K562 (cell line): ENCODE data around the gene ATRAID. TPM values are rescaled to one million over a fixed set of nuclear protein-coding genes. Genes with fewer than 3 reads are reported as not detected.

ENCODE experiments used
- ATAC-seq: fragments of 200-7000 bp; cut with Tn5 transposase; 3 replicates; pipeline ENCODE4 v1.9.1; 2020; ENCODE audit warnings: moderate library complexity
- BruUV-seq: library from RNA; stranded (reverse); fragments of 400-500 nt; replicated peaks from 2 replicates; lab custom pipeline; 2021; lab: Mats Ljungman, UMichigan
- CTCF ChIA-PET: fragments of 300-600 bp; formaldehyde crosslinking; extraction: SDS; loops from one replicate; lab custom pipeline; 2021; ENCODE audit warnings: low intra/inter-chr PET ratio; lab: Yijun Ruan, JAX
- POLR2A ChIA-PET: fragments of 300-600, 350-650 bp; sonication (Branson Sonifier 250); formaldehyde crosslinking; extraction: SDS; loops from one replicate; lab custom pipeline; 2021; ENCODE audit warnings: antibody characterized with exemption, inconsistent platforms; lab: Yijun Ruan, JAX
- DNase-seq, 4 experiments: peaks; one replicate each; pipeline versions ENCODE4 v3.0.0 to v3.0.0-alpha.2; 2011 to 2018; ENCODE audit warnings: low spot score in 3 of 4, mixed read lengths in 3 of 4; ENCODE audit errors: extremely low read depth in 1 of 4
- FAIRE-seq: peaks from 2 replicates; lab custom pipeline; 2011; peaks lifted over from hg19 to GRCh38; lab: Jason Lieb, UNC
- H2AFZ ChIP-seq: 2 replicates; pipeline ENCODE4 v1.6.0; 2011; ENCODE audit warnings: low read depth, low read length, control low read depth, inconsistent platforms
- H3K27ac ChIP-seq: fragments of 200-600 bp; 3 replicates; pipeline ENCODE4 v1.8.0; 2011; ENCODE audit warnings: low read depth, mild to moderate bottlenecking, control low read depth, inconsistent platforms, low read length, moderate library complexity, mixed read lengths; ENCODE audit errors: extremely low read depth
- H3K27me3 ChIP-seq, 2 experiments: fragments of 300-600 bp in 1 of 2; 2 replicates in 1 of 2; 3 replicates in 1 of 2; pipeline versions ENCODE4 v1.6.0 to v1.8.0; 2011; ENCODE audit warnings: inconsistent platforms in 2 of 2, low read length in 2 of 2, mild to moderate bottlenecking in 1 of 2, mixed read lengths in 1 of 2, moderate library complexity in 1 of 2; ENCODE audit not compliant: control insufficient read depth in 2 of 2, insufficient read depth in 2 of 2
- H3K36me3 ChIP-seq: fragments of 300-600 bp; 3 replicates; pipeline ENCODE4 v1.8.0; 2011; ENCODE audit warnings: mild to moderate bottlenecking, low read length, inconsistent platforms; ENCODE audit not compliant: control insufficient read depth, insufficient read depth
- H3K4me1 ChIP-seq, 2 experiments: fragments of 200-600 bp in 1 of 2; replicated peaks in 1 of 2; 2 replicates in 1 of 2; 3 replicates in 1 of 2; pipeline versions ENCODE4 v1.5.1 to v1.8.0; 2011; ENCODE audit warnings: inconsistent platforms in 2 of 2, low read length in 2 of 2, mild to moderate bottlenecking in 1 of 2, mixed read lengths in 1 of 2, moderate library complexity in 1 of 2; ENCODE audit not compliant: control insufficient read depth in 2 of 2, insufficient read depth in 2 of 2
- H3K4me2 ChIP-seq: 2 replicates; pipeline ENCODE4 v1.6.1; 2011; ENCODE audit warnings: low read length, control low read depth, inconsistent platforms, mixed read lengths; ENCODE audit not compliant: insufficient read depth
- H3K4me3 ChIP-seq: fragments of 200-600 bp; sonication (generic), shearing (Covaris generic); 2 replicates; pipeline ENCODE4 v1.5.1; 2016; ENCODE audit warnings: control low read depth, inconsistent platforms
- H3K79me2 ChIP-seq: fragments of 200-600 bp; 3 replicates; pipeline ENCODE4 v1.8.0; 2011; ENCODE audit warnings: low read length, inconsistent platforms; ENCODE audit not compliant: control insufficient read depth, insufficient read depth
- H3K9ac ChIP-seq, 2 experiments: 2 replicates each; pipeline versions ENCODE4 v1.6.0 to v1.6.1; 2011; ENCODE audit warnings: low read depth in 2 of 2, low read length in 2 of 2, control low read depth in 1 of 2, inconsistent platforms in 1 of 2, mild to moderate bottlenecking in 1 of 2, mixed read lengths in 1 of 2; ENCODE audit not compliant: insufficient read depth in 1 of 2
- H3K9me1 ChIP-seq: one replicate; pipeline ENCODE4 v1.6.0; 2011; ENCODE audit warnings: inconsistent platforms, mild to moderate bottlenecking, low read length, moderate library complexity; ENCODE audit not compliant: control insufficient read depth, insufficient read depth
- H3K9me3 ChIP-seq: replicated peaks from 2 replicates; pipeline ENCODE4 v1.5.1; 2011; ENCODE audit warnings: low read depth, low read length, inconsistent platforms; ENCODE audit not compliant: control insufficient read depth, insufficient read depth
- H4K20me1 ChIP-seq: replicated peaks from 2 replicates; pipeline ENCODE4 v1.6.1; 2011; ENCODE audit warnings: low read length, inconsistent platforms, mixed read lengths; ENCODE audit not compliant: control insufficient read depth, insufficient read depth
- ASH1L ChIP-seq: fragments of 450-650 bp; IDR thresholded peaks from 2 replicates; pipeline ENCODE4 v1.6.1; 2018; ENCODE audit warnings: borderline replicate concordance, mild to moderate bottlenecking, low read depth; ENCODE audit not compliant: partially characterized antibody
- BHLHE40 ChIP-seq: IDR thresholded peaks from 2 replicates; pipeline ENCODE4 v1.6.1; 2011; ENCODE audit warnings: low read length, improper control_type of control experiment
- HSF4 ChIP-seq: fragments of 250-450 bp; sonication (Bioruptor Pico); IDR thresholded peaks from 2 replicates; pipeline ENCODE4 v2.1.2; 2022; ENCODE audit warnings: mild to moderate bottlenecking, moderate library complexity, borderline replicate concordance
- MTA3 ChIP-seq: fragments of 450-650 bp; formaldehyde crosslinking; IDR thresholded peaks from 2 replicates; pipeline ENCODE4 v1.6.1; 2017; ENCODE audit warnings: mild to moderate bottlenecking, borderline replicate concordance
- NUFIP1 ChIP-seq: fragments of 450-650 bp; IDR thresholded peaks from 2 replicates; pipeline ENCODE4 v1.6.1; 2018; ENCODE audit not compliant: partially characterized antibody
- RHOXF2B ChIP-seq: fragments of 250-450 bp; sonication (Bioruptor Pico); conservative IDR thresholded peaks from 2 replicates; pipeline ENCODE4 v1.5.1; 2021
- SMARCE1 ChIP-seq: fragments of 450-650 bp; IDR thresholded peaks from 2 replicates; pipeline ENCODE4 v1.7.1; 2016; ENCODE audit warnings: mild to moderate bottlenecking
- TAL1 ChIP-seq: fragments of 450-650 bp; IDR thresholded peaks from 2 replicates; pipeline ENCODE4 v1.6.1; 2016; ENCODE audit warnings: mild to moderate bottlenecking
- WGBS: fragments of 100-300 bp; shearing (Covaris generic); methylation state at CpG from one replicate; pipeline ENCODE4 v1.1.6; 2016; ENCODE audit warnings: low coverage, mixed read lengths; ENCODE audit not compliant: insufficient coverage; ENCODE audit errors: missing lambda C conversion rate; 5-methylcytosine and 5-hydroxymethylcytosine counted together
- in situ Hi-C: fragments of 300-500 bp; cut with MboI; formaldehyde crosslinking; loops from 4 replicates; pipeline ENCODE4 v1.15.0; 2018; ENCODE audit warnings: inconsistent platforms, mixed read lengths
- intact Hi-C: fragments of 100-400 bp; cut with micrococcal nuclease; formaldehyde crosslinking; loops from 2 replicates; pipeline ENCODE4 v1.14.2; 2022
- polyA plus RNA-seq, 8 experiments: library from polyadenylated mRNA; depleted of rRNA in 4 of 8; stranded (reverse) in 5 of 8; unstranded in 3 of 8; fragments of >200 nt; fragmentation: Nextera tagmentation in 2 of 8; fragmentation: Illumina TruSeq in 1 of 8; extraction: Ambion mirVana in 2 of 8; extraction: Trizol in 1 of 8; gene quantifications; 2 replicates each; pipeline versions ENCODE4 v1.2.1 to v1.2.3, GENCODE V29; 2011 to 2014; ENCODE audit warnings: inconsistent platforms in 1 of 8, missing spikeins in 1 of 8
- total RNA-seq, 7 experiments: library from RNA; depleted of rRNA in 6 of 7; stranded (reverse); fragments of >200 nt in 6 of 7; fragmentation: Illumina TruSeq in 2 of 7; extraction: Trizol in 2 of 7; gene quantifications; 2 replicates each; pipeline versions ENCODE4 v1.2.1 to v1.2.3, GENCODE V29; 2011 to 2021; ENCODE audit warnings: low replicate concordance in 1 of 7
- TF ChIP-seq, protein P1 (sequence below): fragments of 450-650 bp; IDR thresholded peaks from 2 replicates; pipeline ENCODE4 v1.6.1; 2016; ENCODE audit warnings: low read depth

Gene ATRAID
- total and polyA plus RNA-seq, 9 of the 15 experiments (the other 6 are each of a cell fraction or from before 2014, with no cell fraction given) = 70.2 to 187 (median 108) TPM

DNA sequence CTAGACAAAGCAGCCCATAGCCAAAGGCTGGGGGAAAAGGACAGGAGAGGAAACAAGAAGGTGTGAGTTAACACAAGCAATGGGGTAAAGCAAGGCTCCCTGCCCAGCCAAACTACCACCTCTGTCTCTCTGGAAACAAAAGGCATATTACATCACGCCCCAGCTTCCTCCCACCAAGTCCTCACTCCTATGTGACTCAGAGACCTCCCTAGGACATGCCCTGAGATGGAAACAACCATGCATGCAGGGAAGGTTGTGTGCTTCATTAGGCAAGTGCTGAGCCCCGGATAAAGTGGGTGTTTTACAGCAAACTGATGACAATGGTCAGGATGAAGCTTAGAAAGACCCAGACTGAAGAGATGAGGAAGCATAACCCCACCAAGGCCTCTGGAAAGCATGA is 9.0 kb upstream of the ATRAID start:
- BruUV-seq = no TSS peak
- no peak for DNase-seq
- H3K9me1 ChIP-seq = no peaks in the 10 kb centered on the region
- H3K79me2 ChIP-seq = no peaks in the 10 kb centered on the region
- ChIA-PET CTCF (no interaction called here), POLR2A (interaction anchor here (0.6 to 1.6 kb wide), 3 partner anchors 10 to 118 kb away, joined by 3 to 4 read pairs (median 3); no protein-coding TSS in a partner anchor)
- H3K4me3 ChIP-seq = no peak overlapping the region
- H2AFZ ChIP-seq = no peak overlapping the region
- no peaks in the 10 kb centered on the region for H3K9me3 ChIP-seq
- 83% methylated on average over 2 of the region's 2 CpGs for WGBS
- no peak overlapping the region for H3K9ac ChIP-seq
- in situ Hi-C loops = no loop called here
- no peak for TF ChIP-seq MTA3
- no peak for TF ChIP-seq NUFIP1
- no peak for TF ChIP-seq SMARCE1
- TF ChIP-seq TAL1 = no peak
- no peak for FAIRE-seq
- H4K20me1 ChIP-seq = no peaks in the 10 kb centered on the region
- no peak overlapping the region for H3K27ac ChIP-seq
- H3K4me2 ChIP-seq = no peak overlapping the region
- intact Hi-C loops = no loop called here
- no peak for ATAC-seq
- peaks cover 81% of the 10 kb centered on the region; the same call in 2 of the 3 replicates for H3K36me3 ChIP-seq
- peaks cover 0 to 3% of the 10 kb centered on the region in 2 experiments; a peak in 1 of 5 replicates for H3K4me1 ChIP-seq
- no peaks in the 10 kb centered on the region for H3K27me3 ChIP-seq

DNA sequence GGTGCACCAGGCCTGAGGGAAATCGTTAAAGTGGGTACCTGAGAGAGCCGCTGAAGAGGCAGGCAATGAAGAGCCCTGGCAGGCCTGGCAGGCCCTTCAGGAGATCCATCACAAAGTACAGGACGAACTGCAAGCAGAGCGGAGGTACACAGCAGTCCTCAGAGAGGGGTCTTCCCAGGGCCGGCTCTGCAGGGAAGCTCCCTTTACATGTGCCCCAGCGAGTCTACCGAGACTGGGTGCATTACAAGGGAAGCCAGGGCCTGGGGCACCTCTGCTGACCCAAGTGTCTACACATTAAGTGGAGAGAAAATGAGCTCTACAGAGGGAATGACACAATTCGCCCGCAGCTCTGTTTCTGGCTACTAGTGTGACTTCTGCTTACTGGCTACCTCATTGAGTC is 8.1 kb upstream of the ATRAID start:
- Histone ChIP-seq H3K79me2 (peaks cover 2% of the 10 kb centered on the region; the same call in 1 of the 3 replicates), H3K9me1 (no peaks in the 10 kb centered on the region), H3K36me3 (peaks cover 90% of the 10 kb centered on the region), H2AFZ (no peak overlapping the region), H4K20me1 (no peaks in the 10 kb centered on the region), H3K4me3 (no peak overlapping the region), H3K9ac (no peak overlapping the region), H3K27ac (no peak overlapping the region), H3K4me2 (no peak overlapping the region)
- in situ Hi-C loops (no loop called here), intact Hi-C loops (no loop called here)
- DNase-seq = no peak
- 94% methylated on average over 9 of the region's 9 CpGs for WGBS
- ATAC-seq = no peak
- BruUV-seq = no TSS peak
- no peak for FAIRE-seq
- TF ChIP-seq BHLHE40 = no peak
- no peak for TF ChIP-seq HSF4 (CRISPR knock-in tag)
- TF ChIP-seq, protein P1, sequence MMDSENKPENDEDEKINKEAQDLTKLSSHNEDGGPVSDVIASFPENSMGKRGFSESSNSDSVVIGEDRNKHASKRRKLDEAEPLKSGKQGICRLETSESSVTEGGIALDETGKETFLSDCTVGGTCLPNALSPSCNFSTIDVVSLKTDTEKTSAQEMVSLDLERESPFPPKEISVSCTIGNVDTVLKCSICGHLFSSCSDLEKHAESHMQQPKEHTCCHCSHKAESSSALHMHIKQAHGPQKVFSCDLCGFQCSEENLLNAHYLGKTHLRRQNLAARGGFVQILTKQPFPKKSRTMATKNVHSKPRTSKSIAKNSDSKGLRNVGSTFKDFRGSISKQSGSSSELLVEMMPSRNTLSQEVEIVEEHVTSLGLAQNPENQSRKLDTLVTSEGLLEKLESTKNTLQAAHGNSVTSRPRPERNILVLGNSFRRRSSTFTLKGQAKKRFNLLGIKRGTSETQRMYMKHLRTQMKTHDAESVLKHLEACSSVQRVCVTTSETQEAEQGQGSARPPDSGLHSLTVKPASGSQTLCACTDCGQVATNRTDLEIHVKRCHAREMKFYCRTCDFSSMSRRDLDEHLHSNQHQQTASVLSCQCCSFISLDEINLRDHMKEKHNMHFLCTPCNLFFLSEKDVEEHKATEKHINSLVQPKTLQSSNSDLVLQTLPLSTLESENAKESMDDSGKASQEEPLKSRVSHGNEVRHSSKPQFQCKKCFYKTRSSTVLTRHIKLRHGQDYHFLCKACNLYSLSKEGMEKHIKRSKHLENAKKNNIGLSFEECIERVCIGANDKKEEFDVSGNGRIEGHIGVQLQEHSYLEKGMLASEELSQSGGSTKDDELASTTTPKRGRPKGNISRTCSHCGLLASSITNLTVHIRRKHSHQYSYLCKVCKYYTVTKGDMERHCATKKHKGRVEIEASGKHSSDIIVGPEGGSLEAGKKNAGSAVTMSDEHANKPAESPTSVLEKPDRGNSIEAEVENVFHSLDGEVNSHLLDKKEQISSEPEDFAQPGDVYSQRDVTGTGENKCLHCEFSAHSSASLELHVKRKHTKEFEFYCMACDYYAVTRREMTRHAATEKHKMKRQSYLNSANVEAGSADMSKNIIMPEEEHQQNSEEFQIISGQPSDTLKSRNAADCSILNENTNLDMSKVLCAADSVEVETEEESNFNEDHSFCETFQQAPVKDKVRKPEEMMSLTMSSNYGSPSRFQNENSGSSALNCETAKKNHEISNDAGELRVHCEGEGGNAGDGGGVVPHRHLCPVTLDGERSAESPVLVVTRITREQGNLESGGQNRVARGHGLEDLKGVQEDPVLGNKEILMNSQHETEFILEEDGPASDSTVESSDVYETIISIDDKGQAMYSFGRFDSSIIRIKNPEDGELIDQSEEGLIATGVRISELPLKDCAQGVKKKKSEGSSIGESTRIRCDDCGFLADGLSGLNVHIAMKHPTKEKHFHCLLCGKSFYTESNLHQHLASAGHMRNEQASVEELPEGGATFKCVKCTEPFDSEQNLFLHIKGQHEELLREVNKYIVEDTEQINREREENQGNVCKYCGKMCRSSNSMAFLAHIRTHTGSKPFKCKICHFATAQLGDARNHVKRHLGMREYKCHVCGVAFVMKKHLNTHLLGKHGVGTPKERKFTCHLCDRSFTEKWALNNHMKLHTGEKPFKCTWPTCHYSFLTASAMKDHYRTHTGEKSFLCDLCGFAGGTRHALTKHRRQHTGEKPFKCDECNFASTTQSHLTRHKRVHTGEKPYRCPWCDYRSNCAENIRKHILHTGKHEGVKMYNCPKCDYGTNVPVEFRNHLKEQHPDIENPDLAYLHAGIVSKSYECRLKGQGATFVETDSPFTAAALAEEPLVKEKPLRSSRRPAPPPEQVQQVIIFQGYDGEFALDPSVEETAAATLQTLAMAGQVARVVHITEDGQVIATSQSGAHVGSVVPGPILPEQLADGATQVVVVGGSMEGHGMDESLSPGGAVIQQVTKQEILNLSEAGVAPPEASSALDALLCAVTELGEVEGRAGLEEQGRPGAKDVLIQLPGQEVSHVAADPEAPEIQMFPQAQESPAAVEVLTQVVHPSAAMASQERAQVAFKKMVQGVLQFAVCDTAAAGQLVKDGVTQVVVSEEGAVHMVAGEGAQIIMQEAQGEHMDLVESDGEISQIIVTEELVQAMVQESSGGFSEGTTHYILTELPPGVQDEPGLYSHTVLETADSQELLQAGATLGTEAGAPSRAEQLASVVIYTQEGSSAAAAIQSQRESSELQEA = no peak
- no peak for TF ChIP-seq ASH1L
- TF ChIP-seq RHOXF2B = no peak
- TF ChIP-seq, all 486 proteins: peak for 0
- Histone ChIP-seq H3K4me1 (peaks cover 0 to 9% of the 10 kb centered on the region in 2 experiments; a peak in 3 of 5 replicates), H3K27me3 (no peaks in the 10 kb centered on the region), H3K9me3 (no peaks in the 10 kb centered on the region)
- CTCF ChIA-PET = no interaction called here
- POLR2A ChIA-PET = interaction anchor here (0.7 to 1.6 kb wide), 3 partner anchors 12 to 793 kb away, joined by 3 to 4 read pairs (median 4); no protein-coding TSS in a partner anchor
